D341Med (cell line): ENCODE data around the gene SLC6A19.

ENCODE experiments used
- DNase-seq: peaks from one replicate; pipeline ENCODE4 v3.0.0; 2012; ENCODE audit warnings: low spot score

The SLC6A19 gene

GRCh38 chr5:1244255-1244654 lies 42.9 kb downstream of the SLC6A19 start:
- DNase-seq, result no peak

- no peak for DNase-seq
Observed at GRCh38 chr5:1244976-1245375, 43.6 kb downstream of the SLC6A19 start.

GRCh38 chr5:1245905-1246576 lies 44.6 kb downstream of the SLC6A19 start:
- DNase-seq, result no peak

- no peak for DNase-seq
Observed at GRCh38 chr5:1246711-1247431, 45.5 kb downstream of the SLC6A19 start.

- no peak for DNase-seq
Observed at GRCh38 chr5:1247811-1248210, 46.4 kb downstream of the SLC6A19 start.

- no peak for DNase-seq
Observed at GRCh38 chr5:1249366-1250280, 48.2 kb downstream of the SLC6A19 start.

GRCh38 chr5:1251678-1252580 lies 50.5 kb downstream of the SLC6A19 start:
- peak; percentile 64 for DNase-seq

- no peak for DNase-seq
Observed at GRCh38 chr5:1252681-1253080, 51.3 kb downstream of the SLC6A19 start.

- DNase-seq, result no peak
Observed at GRCh38 chr5:1253456-1254105, 52.2 kb downstream of the SLC6A19 start.

GRCh38 chr5:1254196-1254595 lies 52.8 kb downstream of the SLC6A19 start:
- no peak for DNase-seq

GRCh38 chr5:1255081-1255561 lies 53.7 kb downstream of the SLC6A19 start:
- DNase-seq, result no peak

- DNase-seq, result no peak
Observed at GRCh38 chr5:1256776-1257175, 55.4 kb downstream of the SLC6A19 start.

- no peak for DNase-seq
Observed at GRCh38 chr5:1257363-1257762, 56.0 kb downstream of the SLC6A19 start.

GRCh38 chr5:1257841-1258240 lies 56.4 kb downstream of the SLC6A19 start:
- DNase-seq, result no peak

GRCh38 chr5:1259806-1260480 lies 58.5 kb downstream of the SLC6A19 start:
- no peak for DNase-seq

GRCh38 chr5:1261643-1262042 lies 60.2 kb downstream of the SLC6A19 start:
- DNase-seq, result no peak

- no peak for DNase-seq
Observed at GRCh38 chr5:1262381-1262780, 61.0 kb downstream of the SLC6A19 start.

- no peak for DNase-seq
Observed at GRCh38 chr5:1264211-1264610, 62.8 kb downstream of the SLC6A19 start.

- no peak for DNase-seq
Observed at GRCh38 chr5:1265026-1265425, 63.6 kb downstream of the SLC6A19 start.
